Activated CD8-positive, alpha-beta memory T cell treated with anti-CD3 and anti-CD28 coated beads, Interleukin-2, amount 50 U/mL, for 48 hours (primary cell): Measurements from ENCODE around the gene KNTC1.
"Not testable (repeated sequence)": the region's sequence is repeated elsewhere in the genome, so short reads cannot be mapped to it uniquely, and the experiment has no call there.

Source experiments
- DNase-seq: peaks from one replicate; pipeline ENCODE4 v3.0.0-alpha.2; 2020

The KNTC1 gene, protein sequence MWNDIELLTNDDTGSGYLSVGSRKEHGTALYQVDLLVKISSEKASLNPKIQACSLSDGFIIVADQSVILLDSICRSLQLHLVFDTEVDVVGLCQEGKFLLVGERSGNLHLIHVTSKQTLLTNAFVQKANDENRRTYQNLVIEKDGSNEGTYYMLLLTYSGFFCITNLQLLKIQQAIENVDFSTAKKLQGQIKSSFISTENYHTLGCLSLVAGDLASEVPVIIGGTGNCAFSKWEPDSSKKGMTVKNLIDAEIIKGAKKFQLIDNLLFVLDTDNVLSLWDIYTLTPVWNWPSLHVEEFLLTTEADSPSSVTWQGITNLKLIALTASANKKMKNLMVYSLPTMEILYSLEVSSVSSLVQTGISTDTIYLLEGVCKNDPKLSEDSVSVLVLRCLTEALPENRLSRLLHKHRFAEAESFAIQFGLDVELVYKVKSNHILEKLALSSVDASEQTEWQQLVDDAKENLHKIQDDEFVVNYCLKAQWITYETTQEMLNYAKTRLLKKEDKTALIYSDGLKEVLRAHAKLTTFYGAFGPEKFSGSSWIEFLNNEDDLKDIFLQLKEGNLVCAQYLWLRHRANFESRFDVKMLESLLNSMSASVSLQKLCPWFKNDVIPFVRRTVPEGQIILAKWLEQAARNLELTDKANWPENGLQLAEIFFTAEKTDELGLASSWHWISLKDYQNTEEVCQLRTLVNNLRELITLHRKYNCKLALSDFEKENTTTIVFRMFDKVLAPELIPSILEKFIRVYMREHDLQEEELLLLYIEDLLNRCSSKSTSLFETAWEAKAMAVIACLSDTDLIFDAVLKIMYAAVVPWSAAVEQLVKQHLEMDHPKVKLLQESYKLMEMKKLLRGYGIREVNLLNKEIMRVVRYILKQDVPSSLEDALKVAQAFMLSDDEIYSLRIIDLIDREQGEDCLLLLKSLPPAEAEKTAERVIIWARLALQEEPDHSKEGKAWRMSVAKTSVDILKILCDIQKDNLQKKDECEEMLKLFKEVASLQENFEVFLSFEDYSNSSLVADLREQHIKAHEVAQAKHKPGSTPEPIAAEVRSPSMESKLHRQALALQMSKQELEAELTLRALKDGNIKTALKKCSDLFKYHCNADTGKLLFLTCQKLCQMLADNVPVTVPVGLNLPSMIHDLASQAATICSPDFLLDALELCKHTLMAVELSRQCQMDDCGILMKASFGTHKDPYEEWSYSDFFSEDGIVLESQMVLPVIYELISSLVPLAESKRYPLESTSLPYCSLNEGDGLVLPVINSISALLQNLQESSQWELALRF (N-terminal part only)

DNA sequence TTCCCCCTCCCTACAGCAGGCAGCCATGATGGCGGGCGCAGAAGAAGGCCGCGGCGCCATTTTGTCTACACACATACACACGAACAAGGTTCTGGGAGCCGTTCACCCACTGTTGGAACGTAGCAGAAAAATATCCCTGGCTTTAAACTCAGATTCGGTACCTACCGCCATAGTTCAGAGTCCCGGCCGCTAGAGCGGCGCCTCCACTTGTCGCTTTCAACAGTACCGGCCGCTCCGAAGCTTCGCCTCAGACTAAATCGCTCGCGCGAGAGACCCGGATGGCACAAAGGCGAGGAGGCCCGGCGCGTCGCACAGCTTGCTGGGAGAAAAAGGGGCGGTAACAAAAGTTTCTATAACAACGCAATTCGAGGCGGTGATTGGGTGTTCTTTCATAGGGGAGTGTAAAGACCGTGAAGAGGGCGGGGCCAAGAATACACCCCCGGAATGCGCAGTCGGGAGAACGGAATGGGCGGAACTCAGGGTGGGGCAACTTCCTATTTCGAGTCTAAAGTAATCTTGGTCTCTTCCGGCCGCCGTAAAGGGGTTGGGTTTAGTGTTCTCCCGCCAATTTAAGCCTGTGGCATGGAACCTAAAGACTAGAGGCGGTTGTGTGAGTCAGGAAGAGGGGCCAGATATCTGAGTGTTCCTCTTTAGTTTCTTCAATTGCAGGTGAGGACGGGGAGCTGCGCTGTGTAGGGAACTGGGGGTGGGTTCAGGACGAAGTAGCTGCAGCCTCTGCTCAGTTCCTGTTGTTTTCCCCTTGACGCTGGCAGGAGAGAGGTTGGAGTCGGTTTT, at the start of gene KNTC1, which contains the start of gene RSRC2:
KNTC1 (plus strand) TSS at position 567 of the 795 bp plus-strand sequence. CDS start 2,815 bp downstream, outside the sequence.
RSRC2 (minus strand) TSS at position 254 of the 795 bp plus-strand sequence; CDS start at position 171, 83 bp downstream.
- DNase-seq = peak; percentile 96

DNA sequence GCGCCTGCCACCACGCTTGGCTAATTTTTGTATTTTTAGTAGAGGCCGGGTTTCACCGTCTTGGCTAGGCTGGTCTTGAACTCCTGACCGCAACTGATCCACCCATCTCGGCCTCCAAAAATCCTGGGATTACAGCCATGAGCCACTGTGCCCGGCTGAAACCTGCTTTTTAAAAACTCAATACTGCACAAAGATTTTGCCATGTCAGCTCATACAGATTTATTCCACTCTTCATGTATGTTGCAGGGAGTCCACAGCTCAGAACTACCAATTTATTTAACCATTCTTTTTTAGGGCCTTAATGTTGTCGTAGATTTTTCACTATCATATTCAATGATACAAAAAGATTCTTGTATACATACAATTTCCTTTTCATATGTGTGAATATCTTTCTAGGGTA, 46.3 kb upstream of the KNTC1 start:
- no peak for DNase-seq

DNA sequence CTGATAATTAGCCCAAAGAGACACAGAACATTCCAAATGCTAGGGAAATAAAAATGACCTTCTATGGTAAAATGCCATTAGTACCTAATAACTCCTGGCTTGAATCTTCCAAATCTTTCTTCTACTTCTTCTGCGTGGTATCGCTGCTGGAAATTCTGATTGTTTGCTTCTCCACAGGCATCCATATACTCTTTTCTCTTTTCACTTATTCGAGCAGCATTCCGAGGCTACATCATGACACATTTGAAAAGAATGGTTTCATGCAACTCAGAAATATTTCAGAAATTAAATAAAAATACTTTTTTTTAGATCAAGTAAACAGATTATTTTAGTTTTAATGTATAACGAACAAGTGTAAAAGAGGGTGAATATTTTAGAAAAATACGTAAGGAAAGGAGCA, 45.2 kb upstream of the KNTC1 start:
- no peak for DNase-seq

DNA sequence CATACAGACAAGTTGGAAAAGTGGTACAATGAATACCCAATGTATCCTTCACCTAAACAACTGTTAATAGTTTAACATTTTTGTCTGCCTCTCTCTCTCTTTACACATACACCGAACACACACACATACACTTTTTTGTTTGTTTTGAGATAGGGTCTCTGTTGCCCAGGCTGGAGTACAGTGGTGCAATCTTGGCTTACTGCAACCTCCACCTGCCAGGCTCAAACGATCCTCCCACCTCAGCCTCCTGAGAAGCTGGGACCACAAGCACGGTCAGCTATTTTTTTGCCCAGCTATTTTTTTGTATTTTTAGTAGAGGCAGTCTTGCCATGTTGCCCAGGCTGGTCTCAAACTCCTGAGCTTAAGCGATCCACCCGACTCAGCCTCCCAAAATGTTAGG, 43.1 kb upstream of the KNTC1 start:
- no peak for DNase-seq

DNA sequence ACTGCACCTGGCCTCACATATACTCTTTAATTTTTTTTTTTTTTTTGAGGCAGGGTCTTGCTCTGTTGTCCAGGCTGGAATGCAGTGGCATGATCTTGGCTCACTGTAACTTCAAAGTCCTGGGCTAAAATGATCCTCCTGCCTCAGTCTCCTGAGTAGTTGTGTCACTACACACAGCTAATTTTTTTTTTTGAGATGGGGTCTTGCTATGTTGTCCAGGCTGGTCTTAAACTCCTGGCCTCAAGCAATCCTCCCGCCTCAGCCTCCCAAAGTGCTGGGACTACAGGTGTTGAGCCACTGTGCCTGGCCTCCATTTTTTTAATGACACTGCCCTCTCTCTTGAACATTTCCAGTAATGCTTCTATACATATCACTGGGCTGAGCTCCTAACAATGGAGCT, 42.7 kb upstream of the KNTC1 start:
- DNase-seq = not testable (repeated sequence)

DNA sequence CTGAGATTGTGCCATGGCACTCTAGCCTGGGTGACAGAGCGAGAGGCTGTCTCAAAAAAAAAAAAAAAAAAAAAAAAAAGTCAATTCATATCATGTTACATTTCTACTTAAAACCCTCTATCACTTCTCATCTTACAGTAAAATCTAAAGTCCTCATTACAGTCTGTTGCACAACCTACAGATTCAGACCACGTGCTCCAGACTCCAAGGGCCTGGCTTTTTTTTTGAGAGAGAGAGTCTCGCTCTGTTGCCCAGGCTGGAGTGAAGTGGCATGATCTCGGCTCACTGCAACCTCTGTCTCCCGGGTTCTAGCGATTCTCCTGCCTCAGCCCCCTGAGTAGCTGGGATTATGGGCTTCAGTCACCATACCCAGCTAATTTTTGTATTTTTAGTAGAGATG, 40.7 kb upstream of the KNTC1 start:
- DNase-seq = not testable (repeated sequence)

DNA sequence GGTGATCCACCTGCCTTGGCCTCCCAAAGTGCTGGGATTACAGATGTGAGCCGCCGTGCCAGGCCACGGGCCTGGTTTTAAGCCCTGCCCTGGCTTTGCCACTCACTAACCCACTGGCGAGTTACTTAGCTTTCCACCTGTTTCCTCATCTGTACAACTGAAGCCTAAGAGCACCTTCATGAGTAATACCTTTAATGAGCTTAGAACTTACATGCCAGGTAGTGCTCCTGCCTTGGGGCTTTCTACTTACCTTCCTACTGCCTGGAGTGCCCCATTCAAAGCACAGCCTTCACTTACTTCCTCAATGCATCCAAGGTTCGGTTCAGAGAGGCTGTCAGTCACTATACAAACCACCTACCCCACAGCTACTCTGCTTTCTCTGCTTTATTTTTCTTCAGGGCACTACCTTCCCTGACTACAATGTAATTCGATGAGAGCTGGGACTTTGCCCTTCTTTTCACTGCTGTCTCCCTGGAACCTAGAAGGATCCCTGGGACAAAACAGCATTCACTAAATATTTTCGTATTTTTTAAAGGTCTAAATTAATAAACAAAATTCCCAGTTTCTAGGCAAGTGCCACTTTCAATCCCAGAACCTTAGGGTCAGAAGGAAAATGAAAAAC, 40.1 kb upstream of the KNTC1 start:
- no peak for DNase-seq

DNA sequence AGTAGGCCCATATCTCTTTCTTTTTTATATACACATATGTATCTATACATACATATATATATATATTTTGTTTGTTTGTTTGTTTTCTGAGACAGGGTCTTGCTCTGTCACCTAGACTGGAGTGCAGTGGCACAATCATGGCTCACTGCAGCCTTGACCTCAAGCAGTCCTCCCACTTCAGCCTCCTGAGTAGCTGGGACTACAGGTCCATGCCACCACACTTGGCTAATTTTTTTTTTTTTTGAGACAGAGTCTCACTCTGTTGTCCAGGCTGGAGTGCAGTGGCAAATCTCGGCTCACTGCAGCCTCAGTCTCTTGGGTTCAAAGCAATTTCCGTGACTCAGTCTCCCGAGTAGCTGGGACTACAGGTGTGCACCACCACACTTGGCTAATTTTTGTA, 39.2 kb upstream of the KNTC1 start:
- DNase-seq = not testable (repeated sequence)

DNA sequence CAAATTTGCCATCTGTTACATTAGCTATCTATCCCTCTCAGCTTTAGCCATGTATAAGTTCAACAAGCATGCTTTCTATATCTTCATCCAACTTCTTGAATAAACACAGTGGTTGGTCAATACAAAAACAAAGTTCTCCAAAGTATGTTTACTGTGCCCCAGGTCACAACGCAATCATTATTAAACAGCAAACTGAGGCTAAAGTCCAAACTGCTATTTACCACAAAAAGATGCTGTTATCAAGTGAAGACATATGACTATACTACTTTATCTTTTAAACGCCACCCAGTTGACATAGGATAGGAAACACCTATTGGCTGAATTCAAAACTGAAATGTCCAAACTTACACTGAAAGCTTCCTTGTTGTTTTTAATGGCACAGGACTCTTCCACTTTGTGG, 38.0 kb upstream of the KNTC1 start:
- DNase-seq = no peak

DNA sequence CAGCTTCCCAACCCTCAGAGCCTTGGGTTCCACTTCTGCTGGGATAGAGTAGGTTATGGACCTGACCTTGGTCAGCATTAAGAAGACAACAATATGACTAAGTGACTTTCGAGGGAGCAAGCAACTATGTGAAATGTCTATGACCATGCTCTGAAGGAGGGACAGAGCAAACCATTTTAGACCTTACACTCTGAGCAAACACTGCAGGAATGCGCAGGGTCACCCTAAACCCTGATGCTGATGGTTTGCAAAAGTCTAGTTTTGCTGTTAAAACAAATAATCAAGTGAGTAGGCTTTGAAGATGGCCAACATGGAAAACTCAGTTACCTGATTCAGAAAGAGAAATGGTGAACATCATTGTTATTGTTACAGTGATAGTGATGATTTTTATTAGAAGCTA, 35.1 kb upstream of the KNTC1 start:
- no peak for DNase-seq

DNA sequence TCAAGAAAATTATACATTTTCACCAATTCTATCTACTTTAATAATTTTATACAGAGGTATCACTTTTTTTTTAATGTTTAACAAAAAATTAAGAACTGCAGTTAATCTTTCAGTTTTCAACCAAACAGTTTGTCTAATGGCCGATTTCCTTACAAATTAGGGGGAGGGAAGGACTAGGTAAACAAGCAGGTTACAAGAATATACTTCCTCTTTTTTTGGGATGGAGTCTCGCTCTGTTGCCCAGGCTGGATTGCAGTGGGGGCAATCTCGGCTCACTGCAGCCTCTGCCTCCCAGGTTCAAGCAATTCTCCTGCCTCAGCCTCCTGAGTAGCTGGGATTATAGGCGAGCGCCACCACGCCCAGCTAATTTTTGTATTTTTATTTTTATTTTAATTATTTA, 33.8 kb upstream of the KNTC1 start:
- not testable (repeated sequence) for DNase-seq

DNA sequence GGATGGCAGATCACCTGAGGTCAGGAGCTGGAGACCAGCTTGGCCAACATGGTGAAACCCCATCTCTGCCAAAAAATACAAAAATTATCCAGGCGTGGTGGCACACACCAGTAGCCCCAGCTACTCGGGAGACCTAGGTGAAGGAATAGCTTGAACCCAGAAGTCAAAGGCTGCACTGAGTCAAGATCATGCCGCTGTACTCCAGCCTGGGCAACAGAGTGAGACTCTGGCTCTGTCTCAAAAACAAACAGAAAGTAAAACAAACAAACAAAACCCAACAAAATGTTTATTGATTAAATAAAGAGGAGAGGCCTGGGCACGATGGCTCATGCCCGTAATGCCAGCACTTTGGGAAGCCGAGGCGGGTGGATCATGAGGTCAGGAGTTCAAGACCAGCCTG, 31.8 kb upstream of the KNTC1 start:
- DNase-seq = no peak

DNA sequence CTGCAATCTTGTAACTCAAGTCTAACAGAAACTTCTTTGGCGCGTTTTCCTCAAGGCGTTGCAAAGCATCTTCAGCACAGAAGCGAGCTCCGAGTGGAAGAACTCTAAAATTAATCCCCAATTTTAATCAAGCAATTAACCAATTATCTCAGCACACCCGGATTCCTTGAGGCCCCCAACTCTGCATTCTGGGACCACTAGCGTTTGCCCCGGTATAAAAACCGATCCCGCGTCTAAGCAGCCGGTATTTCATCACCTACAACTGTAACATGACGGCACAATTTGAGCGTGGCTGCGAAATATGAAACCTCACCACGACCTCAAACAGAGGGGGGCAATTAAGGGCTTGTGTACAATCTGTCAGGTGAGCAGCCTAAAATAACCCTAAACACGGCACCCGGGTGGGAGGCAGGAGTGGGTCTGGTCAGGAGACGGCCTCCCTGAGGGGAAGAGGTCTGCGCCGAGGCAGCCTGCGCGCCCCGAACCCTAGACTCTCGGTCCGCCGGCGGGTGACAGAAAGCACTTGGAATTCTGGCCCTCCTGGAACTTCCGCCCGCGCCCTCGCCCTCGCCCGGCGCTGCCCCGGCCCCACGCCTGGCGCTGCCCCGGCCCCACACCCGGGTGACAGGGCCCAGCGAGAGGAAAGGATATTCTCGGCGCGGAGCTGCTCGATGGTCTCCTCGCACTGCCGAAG, 26.9 kb upstream of the KNTC1 start:
- DNase-seq = peak; percentile 77

DNA sequence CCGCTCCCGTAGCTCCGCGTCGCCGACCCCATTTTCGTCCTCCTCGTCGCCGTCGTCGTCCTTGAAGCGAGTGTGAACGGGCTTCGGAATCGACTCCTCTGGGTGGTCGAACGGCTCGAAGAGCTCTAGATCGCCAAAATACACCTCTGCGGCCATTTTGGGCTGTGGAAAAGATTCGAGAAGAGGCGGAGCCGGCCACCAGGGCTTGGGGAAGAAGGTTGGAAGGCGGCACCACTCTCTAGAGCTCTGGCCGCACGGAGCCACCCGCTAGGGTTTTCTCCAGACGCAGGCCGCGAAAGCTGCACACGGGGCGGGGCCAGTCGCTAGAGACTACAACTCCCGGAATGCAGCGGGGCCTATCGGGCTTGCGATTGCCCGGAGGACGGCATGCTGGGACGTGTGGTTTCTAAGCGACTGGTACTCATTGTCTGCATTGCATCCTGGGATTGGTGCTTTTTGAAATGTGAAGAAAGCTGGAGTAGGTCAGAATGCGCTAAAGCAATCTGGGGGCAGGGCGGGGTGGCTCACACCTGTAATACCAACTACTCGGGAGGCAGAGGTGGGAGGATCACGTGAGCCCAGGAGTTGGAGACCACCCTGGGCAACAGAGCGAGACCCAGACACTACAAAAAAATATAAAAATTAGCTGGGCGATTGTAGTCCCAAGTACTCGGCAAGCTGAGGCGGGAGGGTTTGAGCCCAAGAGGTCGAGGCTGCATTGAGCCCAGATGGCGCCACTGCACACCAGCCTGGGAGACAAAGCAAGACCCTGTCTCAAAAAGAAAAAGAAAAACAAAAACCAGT, 26.2 kb upstream of the KNTC1 start, which contains the start of gene ZCCHC8:
ZCCHC8 (minus strand) TSS at position 248 of the 804 bp plus-strand sequence; CDS start at position 156, 92 bp downstream.
- DNase-seq = peak; percentile 96

DNA sequence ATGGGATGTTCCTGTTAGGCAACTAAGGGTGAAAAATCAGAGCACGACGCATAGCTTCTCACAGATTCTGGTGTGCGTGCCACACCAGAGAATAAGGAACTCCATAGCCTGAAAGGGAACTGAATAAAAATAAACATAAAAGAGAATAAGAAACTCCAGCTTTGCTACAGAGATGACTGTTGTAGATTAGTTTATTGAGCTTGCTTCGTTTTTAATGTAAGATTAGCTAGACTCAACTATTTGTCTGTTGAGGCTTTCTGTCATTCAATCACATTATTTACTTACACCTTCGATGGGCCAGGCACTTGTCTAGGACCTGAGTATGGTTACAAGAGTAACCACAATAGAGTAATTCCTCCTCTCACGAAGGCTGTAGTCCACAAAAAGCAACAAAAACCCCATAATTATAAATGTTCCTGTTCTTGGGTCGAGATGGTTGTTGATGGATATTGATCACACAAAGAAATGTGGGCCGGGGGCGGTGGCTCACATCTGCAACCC, 25.5 kb upstream of the KNTC1 start:
- no peak for DNase-seq

DNA sequence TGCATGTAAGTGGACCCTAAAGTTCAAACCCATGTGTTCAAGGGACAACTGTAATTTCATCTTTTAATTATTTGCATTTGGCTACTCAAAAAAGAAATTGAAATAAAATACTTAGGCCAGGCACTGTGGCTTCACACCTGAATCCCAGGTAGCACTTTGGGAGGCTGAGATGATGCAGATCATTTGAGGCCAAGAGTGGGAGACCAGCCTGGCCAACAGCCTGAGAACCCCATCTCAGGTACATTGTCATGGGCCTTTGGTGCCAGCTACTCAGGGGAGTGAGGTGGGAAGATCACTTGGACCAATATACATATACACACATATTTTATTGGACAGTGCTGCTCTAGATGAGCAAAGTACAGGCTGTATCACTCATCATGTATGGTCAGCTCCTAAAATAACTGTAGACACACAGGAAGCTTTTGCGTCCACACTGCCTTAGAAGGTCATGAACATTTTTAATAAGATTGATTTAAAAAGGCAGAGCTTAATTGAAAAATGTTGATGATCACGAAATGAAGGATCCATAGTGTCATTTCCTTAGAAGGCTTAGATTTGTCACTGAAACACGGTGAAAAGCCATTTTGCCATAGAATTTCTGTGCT, 23.8 kb upstream of the KNTC1 start:
- no peak for DNase-seq

DNA sequence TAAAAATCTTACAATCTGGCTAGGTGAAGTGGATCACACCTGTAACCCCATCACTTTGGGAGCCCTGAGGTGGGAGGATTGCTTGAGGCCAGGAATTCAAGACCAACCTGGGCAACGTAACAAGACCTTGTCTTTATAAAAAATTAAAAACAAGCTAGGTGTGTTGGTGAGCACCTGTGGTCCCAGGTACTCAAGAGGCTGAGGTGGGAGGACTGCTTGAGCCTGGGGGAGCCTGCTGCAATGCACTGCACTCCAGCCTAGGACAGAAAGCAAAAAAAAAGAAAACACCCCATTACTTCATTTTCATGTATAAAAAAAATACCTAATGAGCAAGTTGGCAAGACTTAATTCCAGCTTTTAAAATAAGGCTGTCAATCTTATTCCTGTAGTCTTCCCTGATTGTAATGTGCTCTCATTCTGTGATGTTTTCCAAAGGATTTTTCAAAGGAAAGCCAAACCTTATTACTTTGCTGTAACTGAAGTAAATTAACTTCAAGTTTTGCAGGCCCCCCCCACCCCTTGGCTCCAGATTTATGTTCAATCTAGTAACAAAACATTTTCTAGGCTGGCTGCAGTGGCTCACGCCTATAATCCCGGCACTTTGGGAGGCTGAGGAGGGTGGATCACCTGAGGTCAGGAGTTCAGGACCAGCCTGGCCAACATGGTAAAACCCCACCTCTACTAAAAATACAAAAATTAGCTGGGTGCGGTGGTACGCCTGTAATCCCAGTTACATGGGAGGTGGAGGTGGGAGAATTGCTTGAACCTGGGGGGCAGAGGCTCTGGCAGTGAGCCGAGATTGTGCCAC, 23.1 kb upstream of the KNTC1 start:
- no peak for DNase-seq

DNA sequence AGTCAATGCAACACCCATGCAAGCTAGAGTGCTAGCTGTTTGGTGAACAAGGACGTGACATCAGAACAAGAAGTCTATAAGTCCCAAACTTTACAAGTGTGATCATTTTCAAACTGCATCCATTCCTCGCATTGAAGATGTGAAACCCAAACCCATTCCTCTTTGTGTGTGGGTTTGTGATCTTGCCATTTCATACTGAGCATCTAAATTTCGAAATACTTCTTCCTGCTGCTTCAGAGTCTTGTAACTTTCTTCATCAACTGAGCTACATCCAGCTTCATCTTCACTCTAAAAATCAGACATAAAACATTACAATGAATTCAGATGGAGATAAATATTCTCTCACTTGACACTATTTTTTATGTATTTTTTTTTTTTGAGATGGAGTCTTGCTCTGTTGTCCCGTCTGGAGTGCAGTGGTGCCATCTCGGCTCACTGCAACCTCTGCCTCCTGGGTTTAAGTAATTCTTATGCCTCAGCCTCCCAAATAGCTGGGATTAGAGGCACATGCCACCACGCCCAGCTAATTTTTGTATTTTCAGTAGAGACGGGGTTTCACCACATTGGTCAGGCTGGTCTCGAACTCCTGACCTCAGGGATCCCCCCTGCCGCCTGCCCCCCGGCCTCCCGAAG, 21.5 kb upstream of the KNTC1 start:
- DNase-seq = no peak
